NOMO-1 (cell line): ENCODE data around the gene CHAT.

Experiments used
- DNase-seq, 2 experiments: peaks; one replicate each; lab custom pipeline; 2025; ENCODE audit not compliant: unreplicated experiment in 2 of 2; lab: John Stamatoyannopoulos, UW

CHAT gene

GRCh38 chr10:49596836-49597235, 17.0 kb upstream of the CHAT start:
- DNase-seq = no peak

- no peak for DNase-seq
Observed at GRCh38 chr10:49597426-49598163, 16.2 kb upstream of the CHAT start.

DNA sequence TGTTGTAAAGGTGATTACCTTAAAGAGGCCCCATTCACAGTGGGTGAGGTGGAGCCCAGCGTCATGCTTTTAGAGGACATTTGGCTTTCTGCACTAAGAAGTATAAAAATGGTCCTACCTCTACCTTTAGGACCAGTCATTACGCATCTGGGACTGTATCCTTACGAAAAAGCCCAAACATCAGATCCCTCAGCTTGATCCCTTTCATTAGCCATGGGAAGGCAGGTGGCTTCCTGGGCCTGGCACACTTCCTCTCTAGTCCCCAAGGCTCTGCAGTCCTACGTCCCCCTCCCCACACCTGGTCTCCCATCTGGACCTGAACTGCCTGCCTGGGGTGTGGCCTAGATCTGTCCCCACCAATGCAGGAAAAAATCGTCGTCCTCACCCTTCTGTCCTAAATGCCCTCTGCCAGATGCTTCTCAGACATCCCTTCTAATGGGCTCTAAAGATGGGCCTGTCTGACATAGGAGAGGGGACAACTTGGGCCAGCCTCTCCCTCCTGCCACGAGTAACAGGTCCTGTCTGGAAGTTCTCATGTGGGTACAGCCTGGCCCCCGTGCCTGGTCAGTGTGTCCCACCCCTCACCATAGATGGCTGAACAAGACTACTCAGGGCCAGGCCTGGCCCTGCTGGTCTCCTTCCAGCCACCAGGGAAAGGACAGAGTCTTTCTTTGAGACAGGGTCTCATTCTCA, 15.5 kb upstream of the CHAT start:
- no peak for DNase-seq

GRCh38 chr10:49598986-49599385, 14.9 kb upstream of the CHAT start:
- DNase-seq = no peak

DNA sequence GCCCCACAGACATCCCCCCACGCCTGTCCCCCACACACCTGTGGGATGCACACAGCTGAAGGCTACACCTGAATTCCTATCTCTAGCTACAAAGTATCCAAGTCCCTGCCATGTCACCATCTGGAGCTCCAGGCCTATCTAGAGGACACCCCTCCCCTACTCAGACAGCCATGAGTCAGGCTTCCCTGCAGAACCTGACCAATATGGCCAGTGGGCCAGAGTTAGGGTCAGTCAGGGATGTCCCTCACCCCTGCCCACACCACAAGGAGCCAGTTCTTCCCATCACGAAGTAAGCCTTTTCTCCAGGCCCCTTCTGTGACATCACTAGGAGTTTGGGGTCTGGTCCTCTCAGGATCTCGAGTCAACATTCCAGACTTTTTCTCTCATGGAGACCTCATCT, 14.3 kb upstream of the CHAT start:
- no peak for DNase-seq

DNA sequence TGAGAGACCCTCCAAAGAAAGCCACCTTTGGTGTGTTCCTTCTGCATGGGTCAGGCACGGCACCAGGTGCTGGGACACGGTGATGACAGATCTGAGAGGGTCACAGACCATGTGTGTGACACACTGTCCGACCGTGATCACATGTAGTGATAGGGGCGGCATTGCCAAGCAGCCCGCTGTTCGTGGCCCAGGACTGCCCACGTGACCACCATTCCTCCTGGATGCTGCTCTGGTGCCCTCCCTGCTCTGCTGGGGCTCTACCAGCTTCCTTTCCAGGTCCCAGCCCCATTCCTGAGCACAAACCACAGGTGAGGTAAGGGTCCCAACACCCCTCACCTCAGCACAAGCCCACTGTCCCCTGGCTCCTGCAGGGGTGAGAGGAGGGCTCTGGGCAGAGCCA, 13.8 kb upstream of the CHAT start:
- DNase-seq = no peak

- no peak for DNase-seq
Observed at GRCh38 chr10:49600781-49601400, 12.9 kb upstream of the CHAT start.

GRCh38 chr10:49601857-49602256, 12.0 kb upstream of the CHAT start:
- DNase-seq = no peak

GRCh38 chr10:49602380-49603023, 11.3 kb upstream of the CHAT start:
- no peak for DNase-seq

- DNase-seq = no peak
Observed at GRCh38 chr10:49605216-49605938, 8.5 kb upstream of the CHAT start.

DNA sequence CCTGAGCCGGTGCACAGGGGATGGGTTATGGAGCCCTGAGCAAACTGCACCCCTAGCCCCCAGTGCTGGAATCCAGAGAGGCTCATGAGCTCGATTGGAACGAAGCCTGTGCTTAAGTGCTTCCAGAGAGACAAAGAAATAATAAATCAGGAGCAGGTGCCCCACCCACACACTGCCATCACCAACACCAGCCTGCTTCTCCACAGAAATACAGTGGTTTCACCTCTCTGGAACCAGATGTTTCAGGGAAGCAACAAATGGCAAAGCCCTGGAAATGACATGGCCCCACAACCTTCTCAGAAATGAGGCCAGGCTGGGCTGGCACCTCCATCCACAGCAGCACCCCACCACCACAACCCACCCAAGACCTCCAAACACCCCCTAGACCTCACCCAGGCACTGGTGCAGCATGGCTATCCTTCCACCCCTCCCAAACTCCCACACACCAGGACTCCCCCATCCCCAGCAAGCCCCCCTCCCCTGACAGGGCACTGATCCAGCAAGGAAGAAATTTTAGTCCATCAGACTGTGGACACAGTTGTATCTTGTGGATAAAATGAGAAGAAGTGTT, 7.8 kb upstream of the CHAT start:
- no peak for DNase-seq

- peak; percentile 61 to 72 for DNase-seq
Observed at GRCh38 chr10:49606981-49607535, 6.8 kb upstream of the CHAT start.

DNA sequence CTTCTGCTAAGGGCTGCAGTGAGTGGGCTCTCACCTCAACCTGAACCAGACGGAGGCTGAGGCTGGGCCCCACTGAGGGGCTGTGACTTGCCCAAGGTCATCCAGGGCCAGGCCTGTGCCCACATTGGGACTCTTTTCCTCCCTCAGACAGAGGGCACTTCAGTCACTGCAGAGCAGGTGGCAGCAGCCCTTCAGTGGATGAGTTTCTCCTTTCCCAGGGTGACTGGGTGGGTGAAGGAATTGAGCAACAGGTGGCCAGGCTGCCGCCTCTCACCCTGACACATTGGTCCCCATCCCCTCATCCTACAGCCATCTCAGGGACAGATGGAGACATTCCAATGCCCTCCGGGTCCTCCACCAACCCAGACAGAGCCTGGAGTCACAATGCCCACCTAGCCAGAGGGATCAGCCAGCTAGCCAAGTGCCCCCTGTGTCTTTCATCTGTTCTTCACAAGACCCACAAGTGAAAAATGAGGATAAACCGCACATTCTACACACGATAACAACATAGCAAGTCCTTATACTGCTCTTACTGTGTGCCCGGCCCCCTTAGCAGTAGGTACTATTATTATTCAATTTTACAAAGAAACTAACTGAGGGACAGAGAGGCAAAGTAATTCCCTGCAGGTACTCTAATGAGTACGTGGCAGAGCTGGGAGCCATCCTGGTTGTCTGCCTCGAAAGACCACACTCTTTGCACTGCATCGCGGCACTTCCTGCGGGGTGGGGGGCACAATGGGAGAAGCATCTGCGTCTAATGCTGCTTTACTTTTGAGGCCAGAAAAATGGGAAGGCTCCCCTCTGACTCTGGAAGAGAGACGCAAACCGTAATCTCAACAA, 5.5 kb upstream of the CHAT start:
- no peak for DNase-seq

DNA sequence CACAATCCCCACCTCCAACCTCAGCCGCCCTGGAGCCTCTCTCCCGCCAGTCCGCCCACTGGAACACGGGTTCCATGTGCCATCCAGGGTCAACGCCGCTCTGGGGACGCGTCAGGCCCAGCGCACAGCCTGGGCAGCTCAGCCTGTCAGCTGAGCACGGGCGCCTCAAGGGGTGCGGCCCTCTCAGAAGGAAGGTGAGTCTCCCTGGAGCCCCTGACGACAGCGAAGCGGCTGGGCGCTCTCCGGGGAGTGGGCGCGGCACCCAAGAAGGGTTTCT, 4.9 kb upstream of the CHAT start:
- no peak for DNase-seq

DNA sequence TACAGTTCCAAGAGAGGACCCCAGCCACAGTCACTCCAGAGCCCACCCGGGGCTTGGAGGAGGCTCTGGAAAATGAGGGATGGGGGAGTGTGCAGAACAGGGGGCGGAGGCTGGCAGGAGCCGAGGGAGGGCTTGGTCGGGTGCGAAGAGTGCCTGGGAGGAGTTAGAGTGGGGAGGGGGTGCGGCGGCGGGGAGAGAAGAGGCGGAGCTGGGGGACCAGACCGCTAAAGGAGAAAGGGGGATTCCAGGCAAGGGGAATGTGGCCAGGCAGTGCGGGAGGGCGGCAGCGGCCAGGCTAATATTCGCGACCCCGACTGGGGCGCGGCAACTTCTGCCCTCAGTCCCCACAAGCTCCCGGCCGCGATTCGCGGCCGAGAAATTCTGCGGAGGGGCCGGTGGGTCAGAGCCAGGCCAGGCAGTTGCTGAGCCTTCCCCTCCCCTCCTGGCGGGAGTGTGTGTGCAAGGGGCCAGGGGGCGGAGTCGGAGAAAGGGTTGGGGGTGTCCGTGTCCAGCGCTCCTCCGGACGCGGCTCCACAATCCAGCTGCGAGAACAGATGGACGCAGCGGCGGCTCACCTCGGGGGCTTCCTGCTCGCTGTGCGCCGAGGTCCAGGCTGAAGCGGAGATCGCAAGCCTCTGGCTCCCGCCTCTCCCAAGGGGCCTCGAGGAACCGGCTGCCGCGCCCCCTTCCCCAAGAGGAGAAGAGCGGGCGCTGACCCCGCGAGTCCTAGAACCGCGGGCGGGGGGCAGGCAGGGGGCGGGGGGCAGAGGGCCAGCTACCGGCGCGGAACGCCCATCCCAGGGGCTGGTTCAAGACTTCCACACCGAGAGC, 4.3 kb upstream of the CHAT start:
- DNase-seq = no peak

- no peak for DNase-seq
Observed at GRCh38 chr10:49610114-49610457, 3.8 kb upstream of the CHAT start, which contains the start of gene SLC18A3. TSS of gene SLC18A3 (plus strand) at chr10:49610310. CDS start at chr10:49610741, 431 bp downstream.

DNA sequence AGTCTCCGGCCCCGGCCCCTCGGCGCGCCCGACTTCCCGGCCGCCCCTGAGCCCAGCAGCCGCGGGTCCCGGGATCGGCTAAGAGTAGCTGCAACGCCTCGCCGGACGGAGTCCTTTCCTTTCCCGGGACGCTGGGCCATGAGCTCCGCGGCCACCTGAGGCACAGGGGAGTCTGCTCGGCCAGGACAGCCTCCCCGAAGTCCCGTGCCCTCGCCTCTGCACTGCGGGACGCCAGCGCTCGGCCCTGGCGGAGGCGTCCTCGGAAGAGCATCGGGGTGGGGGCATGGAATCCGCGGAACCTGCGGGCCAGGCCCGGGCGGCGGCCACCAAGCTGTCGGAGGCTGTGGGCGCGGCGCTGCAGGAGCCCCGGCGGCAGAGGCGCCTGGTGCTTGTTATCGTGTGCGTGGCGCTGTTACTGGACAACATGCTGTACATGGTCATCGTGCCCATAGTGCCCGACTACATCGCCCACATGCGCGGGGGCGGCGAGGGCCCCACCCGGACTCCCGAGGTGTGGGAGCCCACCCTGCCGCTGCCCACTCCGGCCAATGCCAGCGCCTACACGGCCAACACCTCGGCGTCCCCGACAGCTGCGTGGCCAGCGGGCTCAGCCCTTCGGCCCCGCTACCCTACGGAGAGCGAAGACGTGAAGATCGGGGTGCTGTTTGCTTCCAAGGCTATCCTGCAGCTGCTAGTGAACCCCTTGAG, 3.2 kb upstream of the CHAT start:
- no peak for DNase-seq

DNA sequence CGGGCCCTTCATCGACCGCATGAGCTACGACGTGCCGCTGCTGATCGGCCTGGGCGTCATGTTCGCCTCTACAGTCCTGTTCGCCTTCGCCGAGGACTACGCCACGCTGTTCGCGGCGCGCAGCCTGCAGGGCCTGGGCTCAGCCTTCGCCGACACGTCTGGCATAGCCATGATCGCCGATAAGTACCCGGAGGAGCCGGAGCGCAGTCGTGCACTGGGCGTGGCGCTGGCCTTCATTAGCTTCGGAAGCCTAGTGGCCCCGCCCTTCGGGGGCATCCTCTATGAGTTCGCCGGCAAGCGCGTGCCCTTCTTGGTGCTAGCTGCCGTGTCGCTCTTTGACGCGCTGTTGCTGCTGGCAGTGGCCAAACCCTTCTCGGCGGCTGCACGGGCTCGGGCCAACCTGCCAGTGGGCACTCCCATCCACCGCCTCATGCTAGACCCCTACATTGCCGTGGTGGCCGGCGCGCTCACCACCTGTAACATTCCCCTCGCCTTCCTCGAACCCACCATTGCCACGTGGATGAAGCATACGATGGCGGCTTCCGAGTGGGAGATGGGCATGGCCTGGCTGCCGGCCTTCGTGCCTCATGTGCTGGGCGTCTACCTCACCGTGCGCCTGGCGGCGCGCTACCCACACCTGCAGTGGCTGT, 2.5 kb upstream of the CHAT start:
- no peak for DNase-seq
